ENCODE results near the gene BDNF.

BDNF gene

GRCh38 chr11:27717377-27717776 lies 17.1 kb upstream of the BDNF start:
- peaks cover 50% of the 10 kb centered on the region for H3K27me3 Mint-ChIP-seq

GRCh38 chr11:27716835-27717234 lies 16.6 kb upstream of the BDNF start:
- Mint-ChIP-seq H3K9me3 (peaks cover 11% of the 10 kb centered on the region), H3K27me3 (peaks cover 46% of the 10 kb centered on the region), H3K4me1 (peaks cover 8% of the 10 kb centered on the region), H3K27ac (no peak overlapping the region), H3K4me3 (no peak overlapping the region), H3K36me3 (peaks cover 9% of the 10 kb centered on the region)

More at GRCh38 chr11:27717377-27717776, 17.1 kb upstream of the BDNF start:
- H3K9me3 Mint-ChIP-seq: peaks cover 11% of the 10 kb centered on the region
- peaks cover 9% of the 10 kb centered on the region for H3K36me3 Mint-ChIP-seq
- no peak overlapping the region for H3K4me3 Mint-ChIP-seq
- H3K4me1 Mint-ChIP-seq: peaks cover 8% of the 10 kb centered on the region
- H3K27ac Mint-ChIP-seq: no peak overlapping the region

DNA sequence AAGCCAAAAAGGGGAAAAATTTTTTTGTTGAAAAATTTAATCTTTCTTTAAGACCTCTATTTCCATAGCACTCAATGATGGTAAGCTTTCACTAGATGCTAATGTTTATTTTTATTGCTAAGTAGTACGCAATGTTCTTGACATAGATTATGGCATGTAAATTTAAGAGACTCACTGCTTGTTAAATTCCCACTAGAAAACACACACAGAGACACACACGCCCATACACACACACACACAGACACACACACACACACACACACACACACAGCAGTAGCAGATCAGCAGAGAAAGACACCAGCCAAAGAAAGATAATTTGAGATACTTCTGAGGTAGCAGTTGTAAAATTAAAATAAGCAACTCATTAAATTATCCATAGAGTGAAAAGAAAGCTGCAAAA lies 16.0 kb upstream of the BDNF start:
- H3K4me1 Mint-ChIP-seq: peaks cover 6% of the 10 kb centered on the region
- H3K9me3 Mint-ChIP-seq: peaks cover 9% of the 10 kb centered on the region
- H3K27me3 Mint-ChIP-seq: peaks cover 42% of the 10 kb centered on the region
- H3K27ac Mint-ChIP-seq: no peak overlapping the region
- H3K36me3 Mint-ChIP-seq: peaks cover 9% of the 10 kb centered on the region
- H3K4me3 Mint-ChIP-seq: no peak overlapping the region

DNA sequence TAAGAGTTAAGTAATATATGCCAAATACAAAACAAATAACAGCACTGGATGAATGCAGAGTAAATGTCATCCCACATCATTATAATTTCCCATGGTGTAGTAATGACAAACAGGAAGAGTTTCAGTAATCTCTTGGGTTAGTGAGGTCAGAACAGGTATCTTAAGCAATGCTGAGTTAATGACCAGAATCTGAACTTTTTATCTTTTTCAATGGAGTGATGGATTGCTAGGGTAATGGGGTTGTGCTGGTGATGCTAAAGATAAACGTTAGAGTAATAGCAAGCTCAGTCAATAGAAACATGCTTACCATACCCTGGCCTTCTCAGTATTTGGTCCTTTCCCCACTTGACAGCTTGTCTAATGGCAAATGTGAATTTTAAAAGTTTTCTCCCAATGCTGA lies 11.5 kb upstream of the BDNF start:
- H3K27me3 Mint-ChIP-seq: peaks cover 26% of the 10 kb centered on the region
- H3K27ac Mint-ChIP-seq: no peak overlapping the region
- H3K9me3 Mint-ChIP-seq: no peaks in the 10 kb centered on the region
- no peaks in the 10 kb centered on the region for H3K36me3 Mint-ChIP-seq
- no peak overlapping the region for H3K4me3 Mint-ChIP-seq
- no peaks in the 10 kb centered on the region for H3K4me1 Mint-ChIP-seq

DNA sequence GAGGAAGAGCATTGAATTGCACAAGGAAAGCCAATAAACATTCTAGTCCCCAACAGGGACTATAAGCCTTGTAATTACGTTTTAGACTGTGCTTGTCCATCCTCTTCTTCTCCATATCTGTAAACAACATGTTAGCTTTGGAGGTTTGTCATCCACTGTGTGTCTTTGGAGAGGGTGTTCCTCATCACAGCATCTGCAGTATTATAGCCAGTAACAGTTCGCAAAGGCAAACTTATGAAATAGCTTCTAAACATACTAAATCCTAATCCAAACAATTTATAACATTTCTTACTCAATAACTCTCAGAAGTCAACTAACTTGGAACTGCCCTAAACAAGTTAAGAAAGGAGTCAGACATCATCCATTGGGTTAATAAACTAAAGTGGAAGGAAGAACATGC lies 10.3 kb upstream of the BDNF start:
- no peaks in the 10 kb centered on the region for H3K4me1 Mint-ChIP-seq
- H3K36me3 Mint-ChIP-seq: no peaks in the 10 kb centered on the region
- no peak overlapping the region for H3K27ac Mint-ChIP-seq
- H3K27me3 Mint-ChIP-seq: peaks cover 30% of the 10 kb centered on the region
- no peak overlapping the region for H3K4me3 Mint-ChIP-seq
- H3K9me3 Mint-ChIP-seq: no peaks in the 10 kb centered on the region

DNA sequence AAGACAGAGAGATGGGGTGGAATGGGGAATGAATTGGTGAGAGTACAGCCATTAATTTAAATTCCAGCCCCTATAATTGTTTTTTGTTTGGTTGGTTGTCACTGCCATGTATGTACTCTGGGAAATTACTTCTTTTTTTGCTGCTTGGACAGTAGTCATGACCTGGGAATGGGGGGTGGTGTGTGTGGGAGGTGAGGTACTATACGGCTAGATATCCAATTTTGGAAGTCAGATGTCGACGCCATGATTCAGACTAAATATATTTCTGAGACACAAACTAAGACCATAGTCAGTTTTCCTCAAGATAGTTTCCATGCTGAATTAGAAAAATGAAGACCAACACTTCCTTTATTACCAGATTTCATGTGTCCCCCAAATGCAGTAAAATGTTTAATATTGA lies 7.4 kb upstream of the BDNF start:
- Mint-ChIP-seq H3K4me3 (no peak overlapping the region), H3K4me1 (no peaks in the 10 kb centered on the region), H3K27ac (no peak overlapping the region), H3K27me3 (peaks cover 34% of the 10 kb centered on the region), H3K36me3 (no peaks in the 10 kb centered on the region), H3K9me3 (no peaks in the 10 kb centered on the region)

- Mint-ChIP-seq H3K9me3 (no peaks in the 10 kb centered on the region), H3K27me3 (peaks cover 42% of the 10 kb centered on the region), H3K27ac (no peak overlapping the region), H3K4me3 (no peak overlapping the region), H3K36me3 (no peaks in the 10 kb centered on the region), H3K4me1 (peaks cover 6% of the 10 kb centered on the region)
Measured at GRCh38 chr11:27705873-27706820, 5.9 kb upstream of the BDNF start.

DNA sequence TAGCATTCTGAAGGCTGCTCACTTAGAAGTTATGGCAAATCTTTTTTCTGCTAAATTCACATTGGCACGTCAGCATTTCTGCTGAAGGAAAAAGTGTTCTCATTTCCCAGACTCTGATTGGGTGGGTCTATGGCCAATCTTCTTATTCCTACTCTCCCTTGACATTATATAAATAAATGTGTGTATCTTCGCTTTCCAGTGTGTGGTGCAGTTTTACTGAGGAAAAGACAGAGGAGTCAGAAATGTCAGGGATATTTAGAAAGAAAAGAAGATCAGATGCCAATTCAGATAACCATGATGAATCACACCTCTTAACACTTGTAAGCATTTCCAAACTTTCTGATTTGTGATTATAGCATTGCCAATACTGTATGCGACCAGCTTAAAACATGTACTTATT lies 3.2 kb upstream of the BDNF start:
- Mint-ChIP-seq H3K27me3 (peaks cover 55% of the 10 kb centered on the region), H3K27ac (no peak overlapping the region), H3K36me3 (no peaks in the 10 kb centered on the region), H3K4me3 (no peak overlapping the region), H3K9me3 (no peaks in the 10 kb centered on the region), H3K4me1 (peaks cover 27% of the 10 kb centered on the region)

GRCh38 chr11:27702811-27703210 lies 2.6 kb upstream of the BDNF start:
- Mint-ChIP-seq H3K9me3 (no peaks in the 10 kb centered on the region), H3K4me3 (no peak overlapping the region), H3K27me3 (peaks cover 55% of the 10 kb centered on the region), H3K4me1 (peaks cover 30% of the 10 kb centered on the region), H3K36me3 (no peaks in the 10 kb centered on the region), H3K27ac (no peak overlapping the region)

- Mint-ChIP-seq H3K4me1 (peaks cover 30% of the 10 kb centered on the region), H3K36me3 (no peaks in the 10 kb centered on the region), H3K4me3 (peak overlapping the region; percentile 85), H3K27ac (no peak overlapping the region), H3K27me3 (peaks cover 55% of the 10 kb centered on the region), H3K9me3 (no peaks in the 10 kb centered on the region)
Measured at GRCh38 chr11:27701355-27702105, 1.3 kb upstream of the BDNF start.

GRCh38 chr11:27699926-27700350 lies 317 bp downstream of the BDNF start:
- Mint-ChIP-seq H3K9me3 (no peaks in the 10 kb centered on the region), H3K4me1 (peaks cover 30% of the 10 kb centered on the region), H3K27ac (no peak overlapping the region), H3K36me3 (no peaks in the 10 kb centered on the region), H3K27me3 (peaks cover 52% of the 10 kb centered on the region), H3K4me3 (peak overlapping the region; percentile 42)

DNA sequence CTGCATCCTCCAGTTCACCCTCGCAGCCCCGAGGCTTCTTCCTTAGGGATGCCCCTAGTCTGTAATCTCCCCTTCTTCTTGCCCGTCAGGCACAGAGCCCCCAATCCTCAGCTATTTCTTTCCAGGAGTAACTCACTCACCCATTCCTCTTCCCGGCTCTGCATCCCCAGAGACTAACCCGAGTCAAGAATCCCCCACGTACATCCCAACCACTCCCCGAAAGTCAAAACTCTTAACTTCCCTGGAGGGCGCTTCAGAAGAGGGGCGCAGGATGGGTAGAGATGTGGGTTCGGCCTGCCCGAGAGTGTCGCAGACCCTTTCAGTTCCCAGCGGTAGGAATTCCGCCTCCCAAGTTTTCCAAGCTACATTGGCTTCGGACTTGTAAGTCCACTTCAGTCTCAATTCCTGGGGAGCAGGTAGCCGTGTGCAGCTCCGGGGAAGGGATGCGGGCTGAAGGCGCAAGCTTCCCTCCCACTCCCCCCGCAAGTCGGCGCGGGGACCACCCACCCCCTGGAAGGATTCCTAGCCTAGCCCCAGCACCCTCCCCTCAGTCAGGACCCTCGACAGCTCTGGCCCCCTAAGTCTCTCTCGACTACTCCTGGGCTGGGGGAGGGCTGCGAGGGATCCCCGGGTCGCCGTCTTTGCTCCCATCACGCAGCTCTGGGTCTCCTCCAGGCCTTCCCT lies 871 bp downstream of the BDNF start:
- Mint-ChIP-seq H3K4me3 (peak overlapping the region; percentile 48), H3K4me1 (peaks cover 30% of the 10 kb centered on the region), H3K9me3 (no peaks in the 10 kb centered on the region), H3K36me3 (no peaks in the 10 kb centered on the region), H3K27ac (no peak overlapping the region), H3K27me3 (peaks cover 51% of the 10 kb centered on the region)

GRCh38 chr11:27698872-27699241 lies 1.4 kb downstream of the BDNF start:
- Mint-ChIP-seq H3K36me3 (no peaks in the 10 kb centered on the region), H3K4me3 (peak overlapping the region; percentile 48), H3K4me1 (peaks cover 30% of the 10 kb centered on the region), H3K27ac (no peak overlapping the region), H3K27me3 (peaks cover 48% of the 10 kb centered on the region), H3K9me3 (no peaks in the 10 kb centered on the region)

DNA sequence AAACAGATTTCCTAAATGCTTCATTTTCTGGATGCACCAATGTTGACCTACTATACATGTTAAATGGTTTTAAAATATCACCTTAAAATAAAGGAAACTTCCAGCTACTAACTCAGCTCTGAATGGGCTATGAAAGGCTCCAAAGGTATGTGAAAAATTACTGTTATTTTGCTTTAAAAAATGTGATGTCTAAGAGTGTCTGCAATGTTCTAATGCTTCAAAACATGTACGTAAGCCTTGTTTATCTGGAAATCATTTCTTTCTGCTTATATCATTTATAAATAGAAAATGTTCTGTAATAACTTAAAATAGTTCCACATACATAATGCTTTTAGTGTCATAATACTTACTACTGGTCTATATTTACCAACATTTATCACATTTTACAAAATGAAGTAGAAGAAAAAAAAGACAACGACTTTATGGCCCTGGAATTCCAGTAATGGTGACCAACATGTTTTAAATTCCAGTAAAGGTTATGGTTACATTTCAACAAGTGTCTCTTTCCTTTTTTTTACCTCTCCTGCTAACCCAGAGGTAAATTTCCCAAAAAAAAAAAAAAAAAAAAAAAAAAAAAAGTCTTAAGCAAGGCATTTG lies 2.5 kb downstream of the BDNF start:
- Mint-ChIP-seq H3K4me3 (no peak overlapping the region), H3K27me3 (peaks cover 42% of the 10 kb centered on the region), H3K9me3 (no peaks in the 10 kb centered on the region), H3K4me1 (peaks cover 30% of the 10 kb centered on the region), H3K36me3 (no peaks in the 10 kb centered on the region), H3K27ac (no peak overlapping the region)

DNA sequence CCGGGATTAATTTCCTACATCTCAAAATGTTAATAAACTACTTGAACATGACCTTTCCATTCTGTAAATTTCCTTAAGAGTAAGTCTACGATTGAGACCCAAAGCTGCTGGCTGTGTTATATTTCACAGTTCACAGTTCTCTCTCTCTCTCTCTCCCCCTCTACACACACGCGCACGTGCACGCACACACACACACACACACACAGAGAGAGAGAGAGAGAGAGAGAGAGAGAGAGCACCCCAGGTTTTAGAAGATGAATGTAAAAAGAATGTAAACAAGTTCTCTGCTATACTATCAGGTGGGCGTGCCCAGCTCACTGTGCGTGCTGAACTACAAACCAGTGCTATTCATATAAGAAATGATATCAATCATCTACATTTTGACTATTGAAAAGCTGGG lies 3.3 kb downstream of the BDNF start:
- Mint-ChIP-seq H3K27me3 (peaks cover 39% of the 10 kb centered on the region), H3K36me3 (no peaks in the 10 kb centered on the region), H3K4me1 (peaks cover 30% of the 10 kb centered on the region), H3K27ac (no peak overlapping the region), H3K9me3 (no peaks in the 10 kb centered on the region), H3K4me3 (no peak overlapping the region)
